GM10847 (cell line): ENCODE results near the gene CIAO2A.

Experiments used
- POLR2A ChIP-seq: IDR thresholded peaks from 2 replicates; pipeline ENCODE4 v1.6.1; 2011; ENCODE audit not compliant: insufficient read length; ENCODE audit errors: extremely low read depth

The CIAO2A gene

DNA sequence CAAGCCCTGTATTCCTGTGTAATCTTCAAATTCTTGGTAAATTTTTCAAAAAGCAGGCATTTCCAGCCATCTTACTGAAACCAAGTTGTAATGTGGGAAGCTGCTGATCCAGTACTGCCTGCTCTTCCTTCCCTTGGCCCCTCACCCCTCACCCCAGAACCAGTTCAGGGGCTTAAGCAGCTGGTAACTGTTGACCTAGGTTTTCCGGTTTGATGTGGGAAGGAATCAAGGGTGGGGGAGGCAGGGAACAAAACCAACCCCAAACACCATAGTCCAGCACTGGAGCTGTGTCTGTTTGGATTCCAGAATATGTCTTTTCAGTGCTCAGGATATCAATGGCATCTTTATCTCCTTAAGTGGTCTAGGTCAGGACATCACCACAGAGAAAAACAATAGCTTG, 28.8 kb upstream of the CIAO2A start:
- no peak for TF ChIP-seq POLR2A

DNA sequence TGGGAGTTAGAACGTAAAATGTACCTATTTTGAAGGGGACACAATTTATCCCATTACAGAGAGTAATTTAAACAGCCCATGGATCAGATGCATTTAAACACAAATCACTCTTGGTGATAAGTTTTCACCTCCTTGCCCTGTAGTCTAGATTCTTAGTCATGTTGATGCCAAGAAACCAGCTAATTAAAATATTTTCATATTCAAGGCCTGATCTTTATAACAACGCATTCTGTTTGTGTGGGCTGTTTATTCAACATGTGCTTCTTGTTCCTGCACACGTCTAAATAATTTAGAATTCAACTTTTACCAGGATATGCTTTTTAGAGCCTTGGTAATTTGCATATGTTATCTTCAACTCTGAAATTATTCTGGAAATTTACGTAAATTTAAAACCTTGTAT, 28.0 kb upstream of the CIAO2A start:
- TF ChIP-seq POLR2A: no peak

DNA sequence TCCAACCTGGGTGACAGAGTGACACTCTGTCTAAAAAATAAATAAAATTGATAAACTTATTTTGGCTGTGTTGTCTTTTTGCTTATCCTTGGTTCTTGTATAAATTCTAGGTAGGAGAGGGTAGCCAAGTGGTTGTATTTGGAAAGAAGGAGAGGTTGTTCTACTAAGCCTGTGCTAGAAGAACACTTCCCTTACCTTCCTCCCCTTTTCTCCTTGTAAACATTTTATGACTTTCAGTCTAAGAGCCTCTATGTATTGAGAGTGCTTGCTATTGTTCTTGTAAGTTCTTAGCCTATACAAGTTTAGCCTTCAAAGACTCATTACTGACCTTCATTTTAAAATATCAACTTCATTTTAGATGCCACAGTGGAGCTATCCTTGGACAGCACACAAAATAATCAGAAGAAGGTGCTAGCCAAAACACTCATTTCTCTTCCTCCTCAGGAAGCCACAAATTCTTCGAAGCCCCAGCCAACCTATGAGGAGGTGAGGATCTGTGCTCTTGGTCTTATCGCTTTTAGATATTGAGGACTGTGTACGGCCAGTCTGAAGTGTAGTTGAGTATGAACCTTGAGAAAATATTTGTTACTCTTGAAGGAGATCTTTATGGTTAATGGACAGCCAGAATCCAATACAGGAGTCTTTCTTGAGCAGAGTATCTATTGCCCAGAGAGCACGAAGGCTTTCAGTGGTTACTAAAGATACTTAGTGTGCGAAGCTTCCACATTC, 24.3 kb upstream of the CIAO2A start:
- TF ChIP-seq POLR2A: no peak

DNA sequence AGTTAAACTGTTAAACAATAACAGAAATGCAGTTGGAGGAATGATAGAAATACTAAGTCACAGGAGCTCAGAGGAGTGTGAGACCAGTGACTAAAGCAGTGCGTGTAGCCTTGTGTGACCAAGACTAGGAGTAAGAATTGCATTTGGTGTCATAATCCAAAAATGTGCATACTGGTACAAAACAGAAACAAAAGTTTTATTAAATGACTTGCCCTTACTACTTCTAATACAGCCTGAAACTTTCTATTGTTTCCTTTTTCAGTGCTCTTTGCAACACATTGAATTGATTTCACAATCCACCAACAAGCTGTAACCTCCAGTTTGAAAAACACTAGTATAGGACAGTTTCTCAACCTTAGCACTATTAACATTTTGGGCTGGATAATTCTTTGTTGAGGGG, 19.3 kb upstream of the CIAO2A start:
- TF ChIP-seq POLR2A: no peak

DNA sequence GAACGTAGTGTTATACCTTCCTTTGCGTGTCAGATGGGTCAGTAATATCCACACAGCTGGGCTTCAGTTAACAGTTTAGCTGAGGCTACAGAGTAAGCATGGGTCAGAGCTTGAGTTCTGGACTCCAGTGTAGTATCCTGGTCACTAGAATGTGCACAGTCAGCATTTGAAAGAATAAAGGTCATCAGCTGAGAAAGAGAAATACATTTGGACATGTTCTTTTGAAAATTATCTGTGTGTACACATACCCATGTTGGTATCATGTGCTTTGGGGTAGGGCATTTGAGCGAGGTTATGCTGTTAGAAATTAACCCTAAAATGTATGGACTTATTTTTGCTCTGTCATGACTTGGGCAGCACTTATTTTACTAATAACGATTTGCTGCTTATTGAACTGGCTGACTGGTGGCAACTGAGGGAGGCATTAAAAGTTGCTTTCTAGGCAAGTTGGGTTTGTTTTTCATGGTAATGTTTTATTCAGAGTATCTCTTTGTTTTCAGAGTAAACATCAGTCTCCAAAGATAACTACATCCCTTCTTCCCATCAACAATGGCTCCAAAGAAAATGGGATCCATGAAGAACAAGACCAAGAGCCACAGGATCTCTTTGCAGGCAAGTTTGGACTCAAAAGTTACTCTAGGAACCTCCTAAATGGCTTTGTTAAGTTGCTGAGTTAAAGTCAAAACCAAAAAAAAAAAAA, 18.6 kb upstream of the CIAO2A start:
- TF ChIP-seq POLR2A: no peak

DNA sequence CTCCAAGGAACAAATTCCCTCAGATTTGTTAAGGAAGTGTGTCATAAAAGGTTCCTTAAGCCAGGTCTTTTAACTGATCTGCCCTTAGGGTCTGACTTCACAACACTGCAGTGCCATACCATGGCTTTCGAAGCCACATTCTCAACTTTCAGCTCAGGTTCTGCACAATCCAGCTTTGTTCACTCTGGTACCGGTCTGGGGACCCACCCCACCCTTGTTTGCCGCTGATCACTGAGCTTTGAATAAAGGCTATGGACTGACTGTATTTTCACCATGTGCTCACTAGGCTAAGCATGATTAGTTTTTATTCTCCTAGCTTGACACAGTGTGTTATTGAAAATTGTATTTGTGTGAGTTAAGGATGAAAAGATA, 18.0 kb upstream of the CIAO2A start:
- TF ChIP-seq POLR2A: no peak

DNA sequence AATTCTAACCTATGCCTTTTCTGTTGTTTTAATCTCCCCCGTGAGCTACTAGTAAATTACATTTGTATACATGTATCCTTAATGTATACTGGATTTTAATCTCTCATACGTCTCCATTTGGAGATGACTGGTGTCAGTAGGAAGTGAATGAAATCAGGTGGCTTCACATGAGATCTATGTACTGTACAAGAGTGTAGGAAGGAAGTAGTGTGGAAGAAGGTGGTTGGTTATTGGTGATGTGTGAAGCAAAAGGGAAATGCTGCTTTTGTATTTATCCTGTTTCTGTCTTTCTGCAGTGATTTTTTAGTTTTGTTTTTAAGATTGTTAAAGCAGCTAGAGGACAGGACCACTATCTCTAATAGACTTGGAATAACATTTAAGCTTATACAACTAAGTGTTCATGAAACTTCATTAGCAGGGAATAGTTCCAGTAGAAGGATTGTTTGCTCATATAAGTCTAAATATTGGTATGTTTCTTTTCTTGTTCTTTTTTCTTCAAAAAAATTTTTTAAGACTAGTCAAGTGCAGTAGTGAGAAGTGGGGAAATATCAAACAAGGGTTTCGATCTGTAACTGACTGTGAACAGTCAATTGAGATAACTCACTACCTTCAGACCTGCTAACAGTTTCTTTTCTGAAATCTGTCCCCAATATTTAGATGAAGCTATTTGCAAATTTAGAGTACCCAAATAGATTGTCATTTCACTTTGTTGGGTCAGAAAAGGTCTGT, 17.5 kb upstream of the CIAO2A start:
- TF ChIP-seq POLR2A: no peak

DNA sequence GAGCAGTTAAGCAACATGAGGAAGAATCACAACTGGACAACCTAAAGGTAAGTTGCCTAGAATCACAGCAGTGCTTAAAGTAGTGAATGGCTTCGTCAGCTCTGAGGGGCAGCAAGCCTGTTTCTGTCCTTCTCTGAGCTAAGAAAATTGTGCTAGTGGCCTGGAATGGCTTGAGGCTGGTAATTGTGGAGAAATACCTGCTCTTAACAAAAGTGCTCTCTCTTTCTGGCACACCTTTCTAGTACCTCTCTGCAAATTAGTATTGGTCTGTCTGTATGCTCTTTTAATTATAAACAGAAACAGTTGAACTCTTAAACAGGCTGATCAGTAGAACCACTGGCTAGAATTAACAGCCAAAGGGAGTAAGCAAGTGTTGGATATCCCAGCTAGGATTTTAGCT, 13.7 kb upstream of the CIAO2A start:
- TF ChIP-seq POLR2A: no peak

DNA sequence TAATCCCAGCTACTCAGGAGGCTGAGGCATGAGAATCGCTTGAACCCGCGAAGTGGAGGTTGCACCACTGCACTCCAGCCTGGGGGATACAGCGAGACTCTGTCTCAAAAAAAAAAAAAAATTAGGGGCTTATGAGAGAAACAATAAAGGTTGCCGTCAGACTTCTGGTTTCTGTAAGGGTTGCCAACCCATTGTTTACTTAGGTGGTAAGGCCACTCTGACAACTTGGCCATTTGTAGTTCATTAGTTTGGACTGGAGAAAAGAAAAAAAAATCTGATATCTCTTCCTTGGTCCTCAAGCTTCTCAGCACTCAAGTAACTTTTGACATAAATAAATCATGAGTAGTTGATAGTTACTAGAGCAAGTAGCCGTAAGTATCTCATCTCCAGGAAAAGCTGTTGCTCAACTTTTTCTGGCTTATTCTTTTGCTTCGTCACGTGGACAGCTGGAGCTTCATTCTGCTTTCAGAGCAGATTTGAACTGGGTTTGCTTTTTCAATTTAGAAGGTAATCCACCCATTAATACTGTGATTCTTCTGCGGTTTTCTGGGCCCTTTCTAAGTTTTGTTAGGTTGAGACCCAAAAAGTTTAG, 11.6 kb upstream of the CIAO2A start:
- TF ChIP-seq POLR2A: no peak

DNA sequence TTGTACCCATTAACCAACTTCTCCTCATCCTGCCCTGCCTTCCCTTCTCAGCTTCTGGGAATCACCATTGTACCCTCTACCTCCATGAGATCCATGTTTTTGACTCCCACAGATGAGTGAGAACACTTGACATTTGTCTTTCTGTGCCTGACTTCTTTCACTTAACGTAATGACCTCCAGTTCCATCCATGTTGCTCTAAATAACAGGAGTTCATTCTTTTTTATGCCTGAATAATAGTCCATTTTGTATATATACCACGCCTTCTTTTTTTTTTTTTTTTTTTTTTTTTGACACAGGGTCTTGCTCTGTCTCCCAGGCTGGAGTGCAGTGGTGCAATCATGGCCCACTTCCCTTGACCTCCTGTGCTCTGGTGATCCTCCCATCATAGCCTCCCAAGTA, 8.9 kb upstream of the CIAO2A start:
- TF ChIP-seq POLR2A: no peak

DNA sequence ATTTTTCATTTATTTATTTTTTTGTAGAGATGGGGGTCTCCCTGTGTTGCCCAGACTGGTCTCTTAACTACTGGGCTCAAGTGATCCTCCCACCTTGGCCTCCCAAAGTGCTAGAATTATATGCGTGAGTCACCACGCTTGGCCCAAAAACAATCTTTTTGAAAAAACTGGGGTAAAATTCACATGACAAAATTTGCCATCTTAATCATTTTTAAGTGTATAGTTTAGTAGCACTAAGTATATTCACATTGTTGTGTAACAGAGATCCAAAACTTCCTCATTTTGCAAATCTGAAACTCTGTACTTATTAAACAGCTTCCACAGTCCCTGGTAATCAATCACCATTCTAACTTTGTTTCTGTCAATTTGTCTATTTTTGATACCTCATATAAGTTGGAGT, 7.3 kb upstream of the CIAO2A start:
- TF ChIP-seq POLR2A: no peak

DNA sequence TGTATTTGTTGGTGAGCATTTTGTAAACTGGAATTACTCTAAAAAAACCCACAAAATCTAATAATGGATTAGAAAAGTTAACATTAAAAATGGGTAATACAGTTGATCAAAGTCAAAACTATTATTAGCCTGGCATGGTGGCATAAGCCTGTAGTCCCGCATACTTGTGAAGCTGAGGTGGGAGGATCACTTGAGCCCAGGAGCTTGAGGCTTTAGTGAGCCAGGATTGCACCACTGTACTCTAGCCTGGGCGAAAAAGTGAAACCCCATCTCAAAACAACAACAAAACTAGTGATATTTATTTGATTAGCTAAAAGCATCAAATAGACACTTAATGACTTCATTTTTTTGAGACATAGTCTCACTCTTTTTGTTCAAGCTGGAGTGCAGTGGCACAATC, 5.7 kb upstream of the CIAO2A start:
- TF ChIP-seq POLR2A: no peak

DNA sequence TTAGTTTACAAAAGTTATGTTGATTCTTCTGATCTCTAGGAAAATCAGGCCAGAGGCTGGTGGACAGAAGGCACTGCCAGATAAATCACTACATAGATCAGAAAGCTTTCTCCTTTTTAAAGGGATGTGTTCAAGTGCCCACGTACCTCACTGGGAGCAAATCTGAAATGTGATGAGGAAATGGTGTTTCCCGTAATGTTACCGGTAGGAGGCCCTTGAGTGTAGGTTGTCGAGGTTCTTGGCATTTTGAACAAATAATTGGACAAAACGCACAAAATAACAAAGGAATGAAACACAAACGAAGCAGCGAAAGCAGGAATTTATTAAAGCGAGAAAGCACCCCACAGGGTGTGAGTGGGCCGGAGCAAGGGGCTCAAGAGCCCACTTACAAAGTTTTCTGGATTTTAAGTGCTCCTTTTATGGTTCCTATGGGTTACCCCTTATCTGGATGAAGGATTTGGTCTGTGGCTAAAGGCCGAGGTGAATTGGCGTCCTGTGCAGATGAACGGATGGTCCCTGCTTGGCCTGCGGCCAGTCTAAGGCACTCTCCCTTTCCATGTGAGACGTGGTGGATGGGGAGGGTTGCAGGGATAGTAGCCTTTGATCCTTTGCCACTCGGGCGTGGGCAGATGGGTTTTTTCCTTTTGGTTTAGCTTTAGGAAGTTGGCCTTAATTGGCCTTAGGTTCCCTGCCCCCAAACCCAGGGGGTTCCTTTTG, 3.2 kb upstream of the CIAO2A start:
- no peak for TF ChIP-seq POLR2A

DNA sequence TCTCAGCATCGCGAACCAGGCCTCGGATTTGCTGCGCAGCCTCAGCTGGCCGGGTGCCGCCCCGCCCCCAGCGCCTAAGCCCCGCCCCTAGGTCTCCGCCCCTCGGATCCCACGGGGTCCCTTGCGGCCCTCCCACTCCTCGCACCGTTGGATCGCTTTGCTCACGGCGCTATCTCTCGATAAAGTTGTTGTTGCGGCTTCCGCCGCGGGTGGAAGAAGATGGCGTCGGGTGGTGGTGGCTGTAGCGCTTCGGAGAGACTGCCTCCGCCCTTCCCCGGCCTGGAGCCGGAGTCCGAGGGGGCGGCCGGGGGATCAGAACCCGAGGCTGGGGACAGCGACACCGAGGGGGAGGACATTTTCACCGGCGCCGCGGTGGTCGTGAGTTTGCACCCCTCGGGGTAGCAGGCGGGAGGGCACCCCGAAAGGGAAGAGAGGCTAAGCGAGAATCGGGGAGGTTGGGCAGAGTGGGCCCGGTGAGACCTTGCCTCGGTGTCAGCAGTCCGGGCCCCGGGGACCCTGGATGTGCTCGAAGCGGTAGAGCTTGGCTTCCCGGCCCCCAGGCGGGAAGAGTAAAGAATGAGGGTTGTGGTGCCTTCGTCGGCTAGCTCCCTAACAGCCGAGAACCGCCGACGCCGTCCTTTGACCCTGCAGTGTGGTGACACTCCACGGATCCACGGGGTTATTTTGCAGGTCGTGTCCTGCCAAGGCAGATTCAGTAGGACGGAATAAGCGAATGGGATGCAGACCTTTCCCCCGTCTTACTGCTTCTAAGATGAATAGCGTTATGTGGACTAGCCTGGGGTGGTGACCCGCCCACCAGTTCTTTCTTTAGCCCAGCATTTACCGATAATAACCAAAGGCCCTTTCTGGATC, 2.4 kb upstream of the CIAO2A start, which contains the start of gene SNX1:
TSS of gene SNX1 (plus strand) at position 188 of the 873 bp plus-strand sequence. CDS start at position 220, 32 bp downstream.
- TF ChIP-seq POLR2A: peak; percentile 85
